ENCODE data around the gene SNAPC5.

The SNAPC5 gene

GRCh38 chr15:66459818-66460615 lies 37.5 kb downstream of the SNAPC5 start:
- no peak for DNase-seq (ENCODE audit: low read depth in 3 of 3)

- no peak for DNase-seq (ENCODE audit: low read depth in 3 of 3)
These were observed 41.4 kb downstream of the SNAPC5 start for GRCh38 chr15:66456211-66456610.

- DNase-seq (ENCODE audit: low read depth in 3 of 3): no peak
These were observed 43.4 kb downstream of the SNAPC5 start for GRCh38 chr15:66454143-66454542.

GRCh38 chr15:66452971-66453580 lies 44.5 kb downstream of the SNAPC5 start:
- no peak for DNase-seq (ENCODE audit: low read depth in 3 of 3)

- DNase-seq (ENCODE audit: low read depth in 3 of 3): no peak
These were observed 45.1 kb downstream of the SNAPC5 start for GRCh38 chr15:66452420-66452819.
